ENCODE data around the gene ZNF423.

GRCh38 chr16:49881890-49882289 lies 26.0 kb upstream of the ZNF423 start:
- no peak for TF ChIP-seq CTCF (IDR thresholded peaks at IDR 0.05)
- TF ChIP-seq EP300 (IDR thresholded peaks at IDR 0.05; ENCODE audit: borderline replicate concordance in 1 of 2, low read depth in 1 of 2, low read length in 1 of 2) = no peak
